IPS-20b (cell line): ENCODE measurements around the gene MCF2.
"Not testable (repeated sequence)": the region's sequence is repeated elsewhere in the genome, so short reads cannot be mapped to it uniquely, and the experiment has no call there.

Experiments used
- H3K27ac ChIP-seq: one replicate; pipeline ENCODE4 v1.5.1; 2013; ENCODE audit warnings: low read length
- H3K27me3 ChIP-seq: 2 replicates; pipeline ENCODE4 v1.6.1; 2013; ENCODE audit warnings: mild to moderate bottlenecking, low read length, inconsistent platforms; ENCODE audit not compliant: insufficient read depth
- H3K36me3 ChIP-seq: 2 replicates; pipeline ENCODE4 v1.6.1; 2013; ENCODE audit warnings: low read depth, mild to moderate bottlenecking, inconsistent platforms, low read length, moderate library complexity; ENCODE audit not compliant: insufficient read depth
- H3K4me1 ChIP-seq: 2 replicates; pipeline ENCODE4 v1.6.1; 2013; ENCODE audit warnings: mild to moderate bottlenecking, control low read depth, inconsistent platforms, low read length, moderate library complexity; ENCODE audit not compliant: insufficient read depth
- H3K4me3 ChIP-seq: 2 replicates; pipeline ENCODE4 v1.5.1; 2013; ENCODE audit warnings: mild to moderate bottlenecking, low read length, inconsistent platforms
- H3K9ac ChIP-seq: 2 replicates; pipeline ENCODE4 v1.6.1; 2013; ENCODE audit warnings: low read depth, mild to moderate bottlenecking, inconsistent platforms, low read length, moderate library complexity
- H3K9me3 ChIP-seq: 2 replicates; pipeline ENCODE4 v1.6.1; 2013; ENCODE audit warnings: mild to moderate bottlenecking, low read depth, low read length, inconsistent platforms; ENCODE audit not compliant: insufficient read depth

The MCF2 gene

DNA sequence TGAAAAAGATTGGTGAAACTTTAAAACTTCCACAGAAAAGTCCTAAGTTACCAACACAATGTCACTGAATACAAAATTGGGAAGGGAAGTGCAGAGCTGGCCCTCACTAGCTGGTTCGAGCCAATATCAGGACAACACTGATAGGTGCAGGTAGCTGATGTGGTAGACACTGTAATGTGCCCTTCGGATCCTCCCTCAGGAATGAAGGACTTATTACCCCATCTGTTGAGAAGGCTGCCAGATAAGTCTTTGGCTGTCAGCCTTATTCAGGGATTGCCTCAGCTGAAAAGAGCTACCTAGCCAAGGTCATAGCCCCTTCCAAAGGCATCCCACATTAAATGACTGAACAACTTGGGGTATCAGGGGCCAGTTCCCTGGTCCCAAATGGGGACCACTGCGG, 5.3 kb downstream of the MCF2 start:
- Histone ChIP-seq H3K36me3 (no peaks in the 10 kb centered on the region), H3K4me1 (no peaks in the 10 kb centered on the region), H3K9me3 (no peaks in the 10 kb centered on the region), H3K27me3 (no peaks in the 10 kb centered on the region), H3K27ac (no peak overlapping the region), H3K4me3 (no peak overlapping the region), H3K9ac (no peak overlapping the region)

DNA sequence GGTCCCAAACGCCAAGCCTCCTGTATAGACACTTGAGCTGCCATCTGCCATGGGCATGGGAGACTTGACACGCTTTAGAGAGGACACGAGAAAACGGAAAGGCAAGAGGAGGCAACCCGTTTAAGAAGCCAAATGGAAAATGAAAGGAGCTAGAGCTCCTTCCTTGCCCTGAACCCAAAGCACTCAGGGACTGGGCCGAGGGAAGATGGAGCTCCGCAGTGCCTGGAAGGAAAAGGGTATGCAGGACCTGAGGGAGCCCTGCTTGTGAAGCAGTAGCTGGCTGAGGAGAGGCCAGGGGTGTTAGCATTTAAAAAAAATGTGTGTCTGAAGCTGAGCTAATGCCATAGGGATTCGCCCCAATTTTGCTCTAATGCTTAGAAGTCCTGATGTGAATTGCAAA, 15.1 kb downstream of the MCF2 start:
- Histone ChIP-seq H3K36me3 (no peaks in the 10 kb centered on the region), H3K27me3 (peaks cover 36% of the 10 kb centered on the region), H3K9me3 (no peaks in the 10 kb centered on the region), H3K9ac (no peak overlapping the region), H3K4me3 (peak overlapping the region; percentile 65; the same call in 1 of the 2 replicates), H3K27ac (no peak overlapping the region), H3K4me1 (0 out of 2 replicates have a peak, but pooled peaks cover 4% of the 10 kb centered on the region)

DNA sequence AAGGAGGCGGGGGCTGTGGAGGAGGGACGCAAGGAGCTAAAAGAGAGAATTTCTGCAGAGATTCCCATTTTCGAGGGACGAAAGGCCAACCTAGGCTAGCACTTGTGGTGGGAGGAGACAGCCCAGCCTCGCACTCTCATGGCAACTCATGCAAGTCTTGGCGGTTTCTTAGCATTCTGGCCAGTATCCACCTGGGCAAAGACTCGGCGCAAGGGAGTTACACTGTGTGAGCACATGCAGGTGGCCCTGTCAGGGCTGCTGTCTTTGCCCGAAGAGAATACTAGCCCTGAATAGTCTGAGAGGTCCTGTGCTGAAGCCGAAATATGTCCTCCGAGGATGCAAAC, 15.5 kb downstream of the MCF2 start:
- Histone ChIP-seq H3K4me1 (0 out of 2 replicates have a peak, but pooled peaks cover 4% of the 10 kb centered on the region), H3K9me3 (no peaks in the 10 kb centered on the region), H3K4me3 (peak overlapping the region; percentile 65), H3K9ac (no peak overlapping the region), H3K27ac (no peak overlapping the region), H3K36me3 (no peaks in the 10 kb centered on the region), H3K27me3 (peaks cover 36% of the 10 kb centered on the region)

DNA sequence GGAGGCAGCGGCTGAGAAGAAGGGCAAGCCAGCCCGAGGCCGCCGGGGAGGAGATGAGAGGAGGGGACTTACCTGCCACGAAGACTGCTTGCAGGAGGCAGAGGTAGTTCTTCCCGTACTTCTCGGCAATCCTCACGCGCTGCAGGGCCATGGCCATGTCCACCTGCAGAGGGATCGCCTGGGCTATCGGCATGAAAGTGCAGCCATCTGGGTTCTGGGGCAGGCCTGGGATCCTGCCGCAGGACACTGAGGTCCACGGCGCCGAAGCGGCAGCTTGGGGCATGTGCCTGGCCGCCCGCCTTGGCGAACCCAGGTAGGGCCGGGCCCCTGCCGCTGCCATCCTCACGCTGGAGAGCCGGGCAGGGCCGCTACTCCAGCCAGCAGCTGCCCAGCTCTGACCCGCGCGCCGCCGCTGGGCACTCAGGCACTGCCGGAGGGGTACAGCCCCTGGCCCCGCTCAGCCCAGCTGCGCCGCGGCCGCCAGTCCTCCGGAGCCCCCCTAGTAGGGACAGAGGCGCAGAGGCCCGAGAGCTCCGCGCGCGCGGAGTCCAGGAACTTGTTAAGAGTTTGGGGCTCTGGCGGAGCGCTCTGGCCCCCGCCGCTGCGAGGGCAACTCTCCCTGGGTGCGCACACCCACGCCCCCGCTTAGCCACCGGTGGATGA, 16.0 kb downstream of the MCF2 start:
- H3K9me3 ChIP-seq = no peaks in the 10 kb centered on the region
- peak overlapping the region; percentile 65 for H3K4me3 ChIP-seq
- no peak overlapping the region for H3K27ac ChIP-seq
- H3K36me3 ChIP-seq = no peaks in the 10 kb centered on the region
- H3K27me3 ChIP-seq = peaks cover 36% of the 10 kb centered on the region
- H3K4me1 ChIP-seq = 0 out of 2 replicates have a peak, but pooled peaks cover 4% of the 10 kb centered on the region
- H3K9ac ChIP-seq = no peak overlapping the region

DNA sequence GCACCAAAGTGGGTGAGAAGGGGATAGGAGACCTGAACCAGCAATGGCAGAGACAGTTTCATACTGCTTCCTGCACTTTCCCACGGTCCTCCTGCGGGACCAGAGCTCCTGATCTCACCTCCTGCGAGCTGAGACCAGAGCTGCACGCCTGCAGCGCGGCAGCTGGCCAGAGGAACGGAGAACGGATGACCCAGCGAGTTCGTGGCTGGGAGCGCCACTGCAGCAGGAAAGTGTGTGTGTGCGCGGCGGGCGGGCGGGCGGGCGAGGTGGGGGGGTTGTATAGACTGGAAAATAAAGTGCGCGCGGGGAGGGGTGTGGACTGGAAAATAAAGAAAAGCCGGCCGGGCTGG, 16.5 kb downstream of the MCF2 start:
- Histone ChIP-seq H3K9me3 (no peaks in the 10 kb centered on the region), H3K27ac (no peak overlapping the region), H3K36me3 (no peaks in the 10 kb centered on the region), H3K9ac (no peak overlapping the region), H3K27me3 (peaks cover 36% of the 10 kb centered on the region), H3K4me3 (peak overlapping the region; percentile 65), H3K4me1 (0 out of 2 replicates have a peak, but pooled peaks cover 4% of the 10 kb centered on the region)

DNA sequence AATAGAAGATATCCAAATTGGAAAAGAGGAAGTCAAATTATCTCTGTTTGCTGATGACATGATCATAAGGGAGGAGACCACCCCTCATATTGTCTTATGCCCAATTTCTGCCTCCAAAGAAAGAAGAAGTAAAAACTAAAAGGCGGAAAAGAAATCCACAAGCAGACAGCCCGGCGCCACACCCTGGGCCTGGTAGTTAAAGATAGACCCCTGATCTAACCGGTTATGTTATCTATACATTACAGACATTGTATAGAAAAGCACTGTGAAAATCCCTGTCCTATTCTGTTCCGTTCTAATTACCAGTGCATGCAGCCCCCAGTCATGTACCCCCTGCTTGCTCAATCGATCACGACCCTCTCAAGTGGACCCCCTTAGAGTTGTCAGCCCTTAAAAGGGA, 22.8 kb downstream of the MCF2 start:
- not testable (repeated sequence) for H3K36me3 ChIP-seq, H3K9ac ChIP-seq, H3K27me3 ChIP-seq, H3K4me1 ChIP-seq, H3K9me3 ChIP-seq, H3K4me3 ChIP-seq, H3K27ac ChIP-seq

DNA sequence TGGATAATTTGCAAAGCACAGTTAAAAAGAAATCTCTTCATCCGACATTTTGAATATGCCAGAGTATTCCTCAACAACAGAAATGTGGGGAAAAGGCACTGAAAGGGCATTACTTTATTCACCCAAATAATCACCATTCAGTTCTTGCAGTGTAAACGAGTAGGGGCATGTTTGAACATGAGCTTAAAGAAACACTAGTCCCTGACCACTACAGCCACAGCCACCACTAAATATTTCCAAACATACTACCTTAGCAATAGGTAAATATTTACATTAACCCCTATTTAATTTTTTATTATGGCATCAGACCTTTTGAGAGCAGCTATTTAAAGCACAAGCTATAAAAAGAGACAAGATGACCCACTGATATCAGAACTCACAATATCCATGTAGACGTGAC, 27.6 kb downstream of the MCF2 start:
- H3K9ac ChIP-seq = no peak overlapping the region
- H3K9me3 ChIP-seq = no peaks in the 10 kb centered on the region
- H3K36me3 ChIP-seq = no peaks in the 10 kb centered on the region
- H3K27ac ChIP-seq = no peak overlapping the region
- H3K27me3 ChIP-seq = no peaks in the 10 kb centered on the region
- H3K4me1 ChIP-seq = no peaks in the 10 kb centered on the region
- no peak overlapping the region for H3K4me3 ChIP-seq

DNA sequence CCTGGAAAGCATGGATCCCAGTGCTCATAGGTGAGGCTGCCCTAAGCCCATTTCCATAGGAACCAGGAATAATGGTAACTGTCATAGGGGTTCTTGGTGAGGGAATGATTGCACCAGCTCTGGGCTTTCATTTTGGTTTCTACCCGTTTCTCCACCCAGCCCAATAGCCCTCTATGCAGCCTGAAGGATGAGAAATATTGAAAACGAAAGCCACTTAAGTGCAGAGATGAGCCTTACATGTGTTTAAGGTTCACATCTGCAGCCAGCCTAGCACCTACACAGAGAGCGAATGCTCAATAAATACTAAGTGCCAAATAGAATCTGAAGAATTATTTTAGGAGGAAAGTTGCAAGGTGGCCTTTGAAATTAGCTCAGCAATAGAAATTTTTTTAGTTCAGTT, 60.4 kb downstream of the MCF2 start:
- no peak overlapping the region for H3K9ac ChIP-seq
- no peaks in the 10 kb centered on the region for H3K36me3 ChIP-seq
- H3K27me3 ChIP-seq = no peaks in the 10 kb centered on the region
- no peaks in the 10 kb centered on the region; the same call in none of the 2 replicates for H3K4me1 ChIP-seq
- no peaks in the 10 kb centered on the region for H3K9me3 ChIP-seq
- H3K27ac ChIP-seq = no peak overlapping the region
- no peak overlapping the region for H3K4me3 ChIP-seq

DNA sequence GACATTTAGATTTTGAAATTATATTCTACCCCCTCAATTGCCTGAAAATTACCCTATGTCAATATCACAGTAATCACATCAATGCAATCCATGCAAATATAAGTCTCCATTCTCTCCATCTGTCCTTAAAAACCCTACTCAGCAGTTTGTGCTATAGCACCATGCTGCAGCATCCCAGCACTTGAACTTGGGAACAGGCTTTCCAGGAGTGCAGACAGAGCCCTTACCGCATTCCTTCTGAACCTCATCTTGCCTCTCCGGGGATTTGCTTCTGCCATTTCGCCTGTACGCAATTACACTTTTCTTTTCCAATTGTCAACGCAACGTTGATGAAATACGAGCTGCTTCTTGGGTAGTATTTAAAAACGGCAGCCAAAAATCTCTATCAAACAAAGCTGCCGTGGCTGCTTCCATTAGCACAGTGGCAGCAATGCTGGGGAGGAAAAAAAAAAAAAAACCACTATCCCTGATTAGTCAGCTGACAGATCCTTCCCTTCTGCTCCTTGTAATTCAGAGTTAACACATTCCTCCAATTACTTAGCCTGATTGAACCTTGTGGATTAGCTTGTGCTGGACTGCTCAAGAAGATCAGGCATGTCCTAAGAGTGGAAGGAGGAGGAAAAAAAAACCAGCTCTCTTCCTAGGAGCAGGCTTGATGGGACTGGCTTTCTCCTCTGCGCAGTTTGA, 65.6 kb downstream of the MCF2 start:
- H3K27me3 ChIP-seq = no peaks in the 10 kb centered on the region
- H3K9ac ChIP-seq = peak overlapping the region; percentile 67
- H3K36me3 ChIP-seq = no peaks in the 10 kb centered on the region
- H3K27ac ChIP-seq = no peak overlapping the region
- H3K9me3 ChIP-seq = no peaks in the 10 kb centered on the region
- H3K4me3 ChIP-seq = peak overlapping the region; percentile 61
- no peaks in the 10 kb centered on the region; the same call in none of the 2 replicates for H3K4me1 ChIP-seq

DNA sequence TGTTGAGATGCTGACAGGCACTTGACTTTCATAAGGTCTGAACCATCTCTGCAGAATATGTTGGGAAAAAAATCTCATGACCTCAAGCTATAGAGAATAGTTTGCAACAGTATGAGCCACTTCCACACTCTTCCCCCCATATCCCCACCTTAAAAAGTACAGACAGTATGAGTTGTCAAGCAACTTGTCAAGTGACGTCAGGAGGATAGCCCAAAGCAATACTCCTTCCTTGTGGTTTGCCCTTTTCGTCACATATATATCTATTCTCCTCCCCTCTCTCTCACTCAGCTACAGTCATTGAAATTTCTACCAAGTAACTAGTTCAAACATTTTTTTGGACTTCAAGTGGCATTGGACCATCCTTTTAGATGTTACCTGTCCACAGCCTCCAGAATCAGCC, 67.7 kb downstream of the MCF2 start:
- H3K27me3 ChIP-seq = no peaks in the 10 kb centered on the region
- H3K27ac ChIP-seq = no peak overlapping the region
- no peak overlapping the region for H3K9ac ChIP-seq
- no peak overlapping the region for H3K4me3 ChIP-seq
- no peaks in the 10 kb centered on the region; the same call in none of the 2 replicates for H3K4me1 ChIP-seq
- H3K9me3 ChIP-seq = no peaks in the 10 kb centered on the region
- H3K36me3 ChIP-seq = no peaks in the 10 kb centered on the region

DNA sequence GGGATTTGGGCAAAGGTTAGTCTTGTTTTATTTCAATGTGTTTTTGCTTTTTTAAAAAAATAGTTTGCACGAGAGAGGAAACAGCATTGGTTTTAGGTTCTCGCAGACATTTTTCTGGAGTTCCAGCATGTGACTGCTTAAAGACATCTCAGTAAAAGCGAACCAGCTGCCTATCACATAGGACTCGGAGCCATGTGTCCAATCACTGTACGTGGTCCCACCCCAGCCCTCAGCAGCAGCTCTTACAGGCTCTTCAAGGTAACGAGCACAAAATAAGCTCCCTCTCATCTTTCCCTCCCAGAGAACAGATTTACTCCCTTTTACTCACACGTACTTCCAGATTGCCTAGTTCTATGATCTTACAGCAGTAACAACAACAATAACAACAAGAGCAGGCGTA, 68.7 kb downstream of the MCF2 start:
- no peaks in the 10 kb centered on the region; the same call in none of the 2 replicates for H3K4me1 ChIP-seq
- no peaks in the 10 kb centered on the region for H3K9me3 ChIP-seq
- no peaks in the 10 kb centered on the region for H3K27me3 ChIP-seq
- H3K27ac ChIP-seq = no peak overlapping the region
- no peak overlapping the region for H3K9ac ChIP-seq
- no peaks in the 10 kb centered on the region for H3K36me3 ChIP-seq
- no peak overlapping the region for H3K4me3 ChIP-seq

DNA sequence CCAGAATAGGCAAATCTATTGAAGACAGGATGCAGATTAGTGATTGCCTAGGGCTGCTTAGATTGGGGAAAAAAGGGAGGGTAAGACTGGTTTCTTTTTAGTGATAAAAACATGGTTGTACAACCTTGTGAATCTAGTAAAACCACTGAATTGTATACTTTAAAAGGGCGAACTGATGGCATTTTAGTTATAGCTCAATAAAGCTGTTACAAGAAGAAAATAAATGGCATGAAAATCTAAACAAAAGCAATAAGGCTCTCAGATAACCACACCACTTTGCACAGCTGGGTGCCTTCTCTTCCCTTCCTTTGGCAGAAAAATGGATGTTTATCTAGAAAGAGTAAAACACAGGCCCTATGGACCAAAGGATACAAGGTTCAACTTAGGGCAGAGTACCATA, 107.9 kb downstream of the MCF2 start:
- no peaks in the 10 kb centered on the region for H3K9me3 ChIP-seq
- no peaks in the 10 kb centered on the region for H3K27me3 ChIP-seq
- no peaks in the 10 kb centered on the region for H3K4me1 ChIP-seq
- H3K27ac ChIP-seq = no peak overlapping the region
- H3K9ac ChIP-seq = no peak overlapping the region
- H3K36me3 ChIP-seq = no peaks in the 10 kb centered on the region
- no peak overlapping the region for H3K4me3 ChIP-seq
